NCI-H187 (cell line): ENCODE results near the gene NOL8.

Experiments used
- DNase-seq, 2 experiments: peaks; one replicate each; lab custom pipeline; 2025; lab: John Stamatoyannopoulos, UW

NOL8 gene

DNA sequence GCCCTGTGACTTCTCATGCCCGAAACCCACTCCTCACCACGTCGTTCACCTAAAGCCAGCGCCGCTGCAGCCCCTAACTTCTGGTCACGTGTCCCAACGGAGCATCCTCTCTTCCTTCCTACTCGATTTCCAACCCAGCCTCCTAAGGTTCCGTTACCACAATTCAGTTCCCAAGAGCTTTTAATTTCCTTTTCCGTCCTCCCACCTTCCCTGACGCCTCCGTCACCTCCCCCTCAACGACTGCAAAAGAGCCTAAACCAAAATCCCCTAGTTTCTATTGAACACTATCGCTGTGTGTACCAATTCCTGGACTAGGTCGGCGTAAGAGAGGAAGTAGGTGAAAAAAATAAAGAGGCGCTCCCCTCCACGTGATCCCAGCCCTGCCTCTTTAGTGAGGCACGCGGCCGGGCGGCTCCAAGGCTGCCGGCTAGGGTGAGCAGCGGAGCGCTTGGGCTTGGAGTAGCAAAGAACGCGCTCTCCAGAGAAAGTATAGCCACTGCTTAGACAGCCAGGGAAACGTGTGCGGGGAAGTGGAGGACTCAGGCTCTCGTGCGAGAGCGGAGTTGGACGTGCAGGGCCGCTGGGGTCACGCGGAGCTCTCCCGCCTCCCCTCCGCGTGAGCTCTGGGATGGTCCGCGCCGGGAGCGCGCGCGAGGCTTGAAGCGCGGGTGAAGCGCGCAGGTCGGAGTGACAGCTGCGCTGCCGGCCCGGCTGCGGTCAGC lies at the start of gene NOL8, which contains the start of gene CENPP:
Gene NOL8 (minus strand): TSS at position 82 of the 722 bp plus-strand sequence. CDS start 1,189 bp downstream, outside the sequence.
Gene CENPP (plus strand): TSS at position 685 of the 722 bp plus-strand sequence.
- DNase-seq, result peak; percentile 69 to 75

DNA sequence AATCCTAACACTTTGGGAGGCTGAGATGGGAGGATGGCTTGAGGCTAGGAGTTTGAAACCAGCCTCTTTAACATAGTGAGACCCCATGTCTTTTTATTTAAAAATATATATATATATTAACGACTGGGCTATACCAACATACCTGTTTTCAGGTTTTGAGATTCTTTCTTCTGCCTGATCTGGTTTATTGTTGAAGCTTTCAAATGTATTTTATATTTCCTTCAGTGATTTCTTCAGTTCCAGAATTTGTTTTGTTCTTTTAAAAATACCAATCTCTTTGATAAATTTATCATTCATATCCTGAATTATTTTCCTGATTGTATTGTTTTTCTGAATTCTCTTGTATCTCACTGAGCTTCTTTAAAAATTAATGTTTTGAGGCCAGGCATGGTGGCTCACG lies 48.0 kb upstream of the NOL8 start:
- no peak for DNase-seq

DNA sequence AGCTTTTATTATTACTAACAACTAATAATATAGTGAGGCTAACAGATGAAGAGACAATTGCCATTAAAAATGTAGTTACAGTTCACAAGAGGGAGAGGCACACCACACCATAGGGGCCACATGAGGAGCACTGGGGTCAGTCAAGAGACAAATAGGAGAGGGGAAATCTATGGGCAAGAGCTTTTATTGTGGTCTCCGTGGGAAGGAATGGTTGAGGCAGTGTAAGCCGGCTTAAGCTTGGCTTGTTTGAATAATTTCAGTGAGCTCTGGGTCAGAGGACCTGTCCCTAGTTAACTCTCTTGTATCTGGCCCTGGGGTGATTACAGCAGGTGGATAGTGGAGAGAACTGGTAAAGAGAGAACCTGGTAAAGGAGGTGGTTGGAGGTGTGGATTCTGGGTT lies 43.9 kb upstream of the NOL8 start:
- no peak for DNase-seq

GRCh38 chr9:92360083-92360482 lies 34.9 kb upstream of the NOL8 start:
- no peak for DNase-seq

GRCh38 chr9:92359394-92359995 lies 34.3 kb upstream of the NOL8 start:
- DNase-seq, result no peak

GRCh38 chr9:92353051-92353450 lies 27.9 kb upstream of the NOL8 start:
- DNase-seq, result no peak

DNA sequence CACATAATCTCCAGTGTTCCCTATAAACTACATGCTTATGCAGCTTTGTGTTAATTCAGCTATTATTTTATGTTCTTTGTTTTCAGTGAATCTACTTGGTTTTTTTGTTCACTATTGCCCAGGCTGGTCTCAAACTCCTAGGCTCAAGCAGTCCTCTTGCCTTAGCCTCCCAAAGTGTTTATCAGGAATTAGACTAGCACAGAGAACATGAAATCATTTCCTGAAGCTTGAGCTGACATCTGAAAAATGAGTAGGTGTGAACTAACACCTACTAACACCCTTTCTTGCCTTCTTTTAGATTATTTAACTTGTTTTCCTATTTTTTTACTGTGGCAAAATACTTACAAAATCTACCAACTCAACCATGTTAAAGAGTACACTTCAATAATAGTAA lies 25.6 kb upstream of the NOL8 start:
- DNase-seq, result no peak

DNA sequence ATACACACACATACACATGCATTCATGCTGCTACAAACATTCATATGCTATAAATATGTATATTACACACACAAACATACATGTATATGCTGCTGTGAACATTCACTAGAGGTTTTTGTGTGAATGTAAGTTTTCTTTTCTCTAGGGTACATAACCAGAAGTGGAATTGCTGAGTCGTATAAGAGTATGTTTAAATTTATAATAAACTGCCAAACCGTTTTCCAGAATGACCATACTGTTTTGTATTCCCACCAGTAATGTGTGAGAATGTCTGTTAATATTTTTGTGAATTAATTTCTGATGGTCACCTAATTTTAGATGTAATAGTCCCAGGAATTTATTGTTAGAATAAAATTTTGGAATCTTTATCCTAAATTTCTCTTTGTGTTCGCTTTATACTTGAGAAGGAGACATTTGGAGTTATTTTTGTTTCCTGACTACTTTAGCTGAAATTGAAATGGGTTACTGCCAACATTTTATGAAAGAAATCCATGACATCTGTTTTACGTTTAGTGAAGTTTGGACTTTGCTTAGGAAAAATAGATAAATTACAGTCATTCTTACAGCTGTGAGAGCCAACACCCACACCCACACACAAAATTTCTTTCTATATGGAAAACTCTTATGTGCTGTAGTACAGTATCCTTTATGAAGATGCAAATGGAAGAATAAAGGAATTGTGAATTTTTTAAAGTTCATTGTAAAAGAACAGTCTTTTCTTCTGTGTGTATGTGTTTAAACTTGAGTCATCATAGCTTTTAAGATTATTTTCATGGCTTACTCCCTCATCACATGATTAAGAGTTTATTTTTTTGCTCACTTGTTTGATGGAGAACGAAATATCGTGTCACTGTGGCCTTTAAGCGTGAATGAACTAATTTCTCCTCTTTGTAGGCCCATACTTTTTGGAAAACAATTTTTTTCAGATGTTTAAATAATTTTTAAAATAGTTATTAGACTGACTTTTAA lies 24.9 kb upstream of the NOL8 start:
- no peak for DNase-seq

DNA sequence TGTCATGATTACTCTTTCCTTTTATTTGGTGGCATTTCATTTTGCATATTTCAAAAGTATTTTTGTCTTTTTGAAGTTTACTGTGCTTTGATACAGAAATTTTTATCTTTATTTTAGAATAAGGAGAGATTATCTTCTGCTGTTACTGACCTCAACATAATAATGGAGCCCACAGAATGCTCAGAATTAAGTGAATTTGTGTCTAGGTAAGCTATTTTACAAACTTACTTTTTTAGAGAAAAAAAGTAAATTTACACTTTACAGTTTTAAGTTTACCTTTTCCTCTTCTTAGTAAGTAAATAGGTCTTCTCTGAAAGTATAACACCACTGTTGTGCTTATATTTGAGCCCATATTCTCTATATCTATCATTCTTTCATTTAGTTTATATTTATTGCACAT lies 20.4 kb upstream of the NOL8 start:
- DNase-seq, result no peak

DNA sequence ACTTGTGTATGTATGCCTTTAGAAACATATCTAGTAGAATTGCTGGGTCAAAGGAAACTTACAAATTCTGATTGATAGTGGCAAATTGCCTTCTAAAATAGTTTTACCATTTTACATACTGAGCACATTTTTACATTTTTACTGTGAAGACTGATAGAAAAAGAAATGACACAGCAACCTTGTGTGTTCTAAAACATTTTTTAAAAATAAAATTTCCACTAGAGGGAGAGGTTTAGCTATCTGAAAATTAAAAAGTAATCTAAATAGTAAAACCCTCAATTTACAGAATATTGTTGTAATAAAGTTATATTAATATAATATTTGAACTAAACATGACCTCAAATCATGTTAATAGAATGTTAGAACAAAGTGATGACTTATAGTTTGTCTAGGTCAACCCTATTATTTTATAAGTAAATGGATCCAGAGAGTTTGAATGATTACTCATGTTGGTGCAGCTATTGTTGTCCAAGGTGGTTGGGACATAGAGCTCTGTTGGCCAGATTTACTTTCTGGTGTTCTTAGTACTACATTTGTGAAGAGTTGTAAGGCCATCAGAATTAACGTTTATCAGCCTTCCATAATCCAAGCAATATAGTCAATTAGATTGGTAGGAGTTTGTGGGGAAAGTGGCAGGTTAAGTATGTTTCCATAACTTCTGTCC lies 17.8 kb upstream of the NOL8 start:
- no peak for DNase-seq

DNA sequence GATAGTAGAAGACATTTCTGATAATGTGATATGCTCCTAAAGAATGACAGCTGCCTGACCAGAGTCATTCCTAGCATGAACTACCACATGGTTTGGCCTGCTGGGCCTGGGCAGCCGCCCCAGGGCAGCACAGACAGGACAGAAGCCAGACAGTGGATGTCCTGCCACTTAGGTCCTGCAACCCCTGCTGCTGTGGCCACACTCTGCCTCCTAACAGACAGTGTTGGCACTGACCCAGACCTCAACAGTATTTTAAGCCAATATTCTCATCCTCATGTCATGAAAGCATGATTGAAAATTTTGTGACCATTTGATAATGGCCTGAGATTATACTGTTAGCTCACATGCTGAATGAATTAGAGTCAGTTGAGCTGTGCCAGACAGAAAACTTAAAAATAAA lies 16.4 kb upstream of the NOL8 start:
- no peak for DNase-seq

- no peak for DNase-seq
Observed at GRCh38 chr9:92333282-92333634, 8.1 kb upstream of the NOL8 start.

DNA sequence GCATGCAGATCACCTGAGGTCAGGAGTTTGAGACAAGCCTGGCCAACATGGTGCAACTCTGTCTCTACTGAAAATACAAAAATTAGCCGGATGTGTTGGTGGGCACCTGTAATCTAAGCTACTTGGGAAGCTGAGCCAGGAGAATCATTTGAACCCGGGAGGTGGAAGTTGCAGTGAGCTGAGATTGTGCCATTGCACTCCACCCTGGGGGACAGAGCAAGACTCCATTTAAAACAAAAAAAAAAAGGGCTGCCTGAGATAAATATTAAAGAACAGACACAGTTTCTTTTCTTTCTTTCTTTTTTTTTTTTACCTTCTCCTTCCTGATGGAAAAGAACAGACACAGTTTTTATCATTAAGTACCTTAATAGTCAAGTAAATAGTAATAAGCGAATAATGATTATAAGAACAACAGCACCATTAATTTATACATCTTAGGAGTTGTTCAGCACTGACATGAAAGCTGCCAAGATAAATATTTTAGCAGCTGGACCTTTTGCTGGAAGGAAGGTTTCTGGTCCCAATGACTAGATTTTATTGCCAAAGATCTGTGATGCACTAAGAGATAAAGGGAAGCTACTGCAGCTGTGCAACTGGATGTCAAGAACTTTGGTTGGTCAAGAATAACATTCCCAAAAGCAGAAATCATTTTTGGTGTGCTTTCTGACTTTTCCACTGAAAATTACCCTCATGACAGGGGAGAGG lies 7.6 kb upstream of the NOL8 start:
- DNase-seq, result no peak

DNA sequence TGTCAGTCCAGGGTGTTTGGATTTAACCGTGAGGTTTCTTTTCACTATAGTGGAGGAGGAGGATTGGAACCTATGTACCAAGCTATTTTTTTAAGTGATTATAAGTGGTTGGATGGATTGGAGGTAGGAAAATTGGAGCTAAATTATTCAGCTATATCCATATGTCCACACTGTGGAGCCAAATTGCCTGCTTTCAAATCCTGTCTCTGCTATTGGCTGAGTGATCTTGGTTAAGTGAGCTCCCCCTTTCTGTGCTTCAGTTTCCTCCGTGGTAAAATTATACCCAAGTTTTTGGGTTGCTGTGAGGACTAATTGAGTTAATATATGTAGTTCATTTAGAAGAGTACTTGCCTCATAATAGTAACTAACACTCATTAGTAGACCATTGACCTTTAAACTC lies 3.1 kb upstream of the NOL8 start:
- no peak for DNase-seq

GRCh38 chr9:92327283-92327850 lies 2.2 kb upstream of the NOL8 start:
- no peak for DNase-seq

DNA sequence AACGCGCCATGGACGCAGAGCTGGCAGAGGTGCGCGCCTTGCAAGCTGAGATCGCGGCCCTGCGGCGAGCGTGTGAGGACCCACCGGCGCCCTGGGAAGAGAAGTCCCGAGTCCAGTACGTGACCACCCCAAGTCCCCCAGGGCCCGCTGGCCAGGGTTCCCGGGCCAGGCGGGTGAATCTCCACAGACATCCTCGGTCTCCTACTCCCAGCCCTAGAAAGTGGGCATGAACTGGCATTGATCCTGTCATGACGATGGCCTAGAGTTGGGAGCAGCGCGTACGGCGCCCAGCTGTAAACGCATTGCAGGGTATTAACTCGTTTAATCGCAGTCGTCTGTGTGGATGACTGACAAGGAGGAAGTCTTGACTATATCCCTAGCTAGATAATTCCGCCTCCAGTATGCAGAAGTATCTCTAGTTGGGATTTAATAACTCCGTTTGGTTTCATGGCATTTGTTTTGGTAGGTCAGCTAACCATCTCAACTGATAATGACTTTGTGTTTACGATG lies 896 bp upstream of the NOL8 start:
- DNase-seq, result no peak

DNA sequence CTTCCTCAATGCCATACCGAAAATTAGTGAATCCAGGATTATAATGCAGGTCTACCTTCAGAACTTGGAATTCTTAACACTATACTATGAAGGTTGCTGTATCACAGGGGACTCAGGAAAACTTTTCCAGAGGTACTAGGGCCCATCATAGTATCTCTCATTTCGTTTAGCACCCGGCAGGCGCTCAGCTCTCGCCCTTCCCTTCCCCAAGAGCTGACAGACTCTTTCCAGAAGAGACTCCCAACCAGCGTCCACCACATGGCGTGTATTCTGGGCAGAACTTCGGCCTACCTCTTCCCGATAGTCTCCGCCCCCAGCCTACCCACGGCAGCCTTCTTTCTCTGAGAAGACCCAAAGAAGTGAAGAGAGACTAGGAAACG lies 271 bp downstream of the NOL8 start:
- DNase-seq, result no peak

- no peak for DNase-seq
Observed at GRCh38 chr9:92324431-92324830, 719 bp downstream of the NOL8 start.

GRCh38 chr9:92315456-92315855 lies 9.7 kb downstream of the NOL8 start:
- no peak for DNase-seq

- no peak for DNase-seq
Observed at GRCh38 chr9:92313624-92314012, 11.5 kb downstream of the NOL8 start.
